HG03175 (cell line): ENCODE measurements around the gene CD247.

Experiments used
- ATAC-seq: cut with Tn5 transposase; IDR thresholded peaks from one replicate; pipeline ENCODE4 v1.9.1; 2021; ENCODE audit warnings: mild to moderate bottlenecking, moderate library complexity; ENCODE audit not compliant: unreplicated experiment

The CD247 gene

DNA sequence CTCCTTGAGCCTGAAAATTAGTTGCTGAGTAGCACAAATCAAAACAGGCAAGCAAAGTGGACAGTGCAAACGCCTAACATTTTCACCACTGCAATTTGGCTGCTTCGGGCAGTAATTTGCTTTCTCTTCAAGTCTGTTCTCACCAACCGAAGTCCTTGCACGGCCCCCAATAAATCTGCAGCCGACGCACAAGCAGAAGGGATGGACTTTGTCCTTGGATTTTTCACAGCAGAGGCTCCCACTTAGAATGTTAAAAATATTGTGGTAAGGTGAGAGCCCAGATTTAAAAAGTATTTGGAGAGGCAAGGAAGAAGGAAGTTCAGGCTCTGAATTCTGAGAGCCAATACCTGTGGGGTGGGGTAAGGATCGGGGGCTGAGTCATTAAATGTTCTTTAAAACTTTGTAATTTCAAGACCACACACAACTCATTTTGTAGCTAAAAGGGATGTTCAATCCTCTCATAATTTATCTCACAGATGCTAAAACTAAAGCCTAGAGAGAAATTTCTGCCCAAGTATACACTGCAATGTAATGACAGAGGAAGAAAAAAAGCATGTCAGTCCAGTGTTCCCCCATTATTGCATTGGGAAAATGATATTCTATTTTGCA lies 6.2 kb downstream of the CD247 start:
- no peak for ATAC-seq

DNA sequence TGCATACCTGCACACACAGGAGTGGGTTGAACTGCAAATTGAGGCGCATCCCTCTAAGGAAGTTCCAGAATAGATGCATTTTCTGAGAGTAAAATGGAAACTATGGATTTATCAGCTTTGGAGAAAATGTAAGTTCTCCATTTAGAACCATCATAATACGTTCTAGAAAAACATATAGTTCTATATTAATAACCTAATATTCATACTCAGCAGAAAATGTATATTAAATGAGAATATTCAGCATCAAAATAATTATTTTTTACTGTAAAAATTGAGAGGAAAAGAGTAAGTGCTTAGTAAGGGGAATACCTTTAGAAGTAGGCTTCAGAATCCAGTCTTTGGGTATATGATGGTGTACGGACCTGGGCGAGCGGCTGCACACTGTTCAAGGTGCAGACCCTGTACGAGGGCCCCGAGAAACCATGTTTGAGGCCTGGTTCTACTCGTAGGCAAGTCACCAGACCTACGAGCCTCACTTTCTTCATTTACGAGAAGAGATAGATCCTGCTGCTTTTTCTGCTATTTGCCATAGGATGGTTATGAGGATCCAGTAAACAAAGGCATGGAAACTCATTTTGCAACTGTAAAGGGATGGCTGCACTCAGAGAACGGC lies 6.8 kb downstream of the CD247 start:
- no peak for ATAC-seq

GRCh38 chr1:167510881-167511280 lies 7.4 kb downstream of the CD247 start:
- ATAC-seq, result no peak

DNA sequence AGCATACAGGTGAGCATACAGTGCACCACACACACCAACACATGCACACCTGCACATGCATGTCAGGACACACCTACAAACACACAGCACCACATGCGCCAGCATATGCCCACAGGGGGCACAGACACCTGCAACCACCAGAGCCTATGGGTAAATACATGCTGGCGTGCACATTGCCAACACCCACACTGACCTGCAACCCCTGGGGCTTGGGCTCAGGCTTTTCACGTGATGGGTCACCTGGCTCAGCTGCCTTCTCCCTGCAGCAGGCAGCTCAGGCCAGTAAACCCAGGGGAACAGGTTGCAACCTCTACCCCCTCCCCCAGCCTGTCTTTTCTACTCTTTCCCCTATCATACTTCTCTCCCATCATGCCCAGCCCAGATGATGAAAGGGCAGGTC lies 8.1 kb downstream of the CD247 start:
- ATAC-seq, result no peak

GRCh38 chr1:167509587-167509986 lies 8.7 kb downstream of the CD247 start:
- ATAC-seq, result no peak

- ATAC-seq, result no peak
Measured at GRCh38 chr1:167507719-167508118, 10.6 kb downstream of the CD247 start.

DNA sequence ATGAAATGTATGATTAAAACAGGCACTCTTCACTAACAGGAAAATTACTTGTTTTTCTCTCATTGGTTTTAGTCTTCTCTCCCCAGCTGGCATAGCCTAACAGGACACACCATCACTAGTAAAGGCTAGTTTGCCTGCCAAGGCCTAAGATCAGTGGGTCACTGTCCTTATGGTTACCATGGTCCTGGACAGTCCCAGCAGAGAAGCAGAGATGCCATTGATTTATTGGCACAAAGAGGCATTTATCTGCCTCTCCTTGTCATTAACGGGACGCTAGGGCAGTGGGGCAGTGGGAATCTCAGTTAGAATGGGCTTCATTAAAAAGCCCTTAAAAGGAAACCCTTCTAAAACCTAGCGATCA lies 13.9 kb downstream of the CD247 start:
- no peak for ATAC-seq

- ATAC-seq, result no peak
Measured at GRCh38 chr1:167503626-167504466, 14.5 kb downstream of the CD247 start.

DNA sequence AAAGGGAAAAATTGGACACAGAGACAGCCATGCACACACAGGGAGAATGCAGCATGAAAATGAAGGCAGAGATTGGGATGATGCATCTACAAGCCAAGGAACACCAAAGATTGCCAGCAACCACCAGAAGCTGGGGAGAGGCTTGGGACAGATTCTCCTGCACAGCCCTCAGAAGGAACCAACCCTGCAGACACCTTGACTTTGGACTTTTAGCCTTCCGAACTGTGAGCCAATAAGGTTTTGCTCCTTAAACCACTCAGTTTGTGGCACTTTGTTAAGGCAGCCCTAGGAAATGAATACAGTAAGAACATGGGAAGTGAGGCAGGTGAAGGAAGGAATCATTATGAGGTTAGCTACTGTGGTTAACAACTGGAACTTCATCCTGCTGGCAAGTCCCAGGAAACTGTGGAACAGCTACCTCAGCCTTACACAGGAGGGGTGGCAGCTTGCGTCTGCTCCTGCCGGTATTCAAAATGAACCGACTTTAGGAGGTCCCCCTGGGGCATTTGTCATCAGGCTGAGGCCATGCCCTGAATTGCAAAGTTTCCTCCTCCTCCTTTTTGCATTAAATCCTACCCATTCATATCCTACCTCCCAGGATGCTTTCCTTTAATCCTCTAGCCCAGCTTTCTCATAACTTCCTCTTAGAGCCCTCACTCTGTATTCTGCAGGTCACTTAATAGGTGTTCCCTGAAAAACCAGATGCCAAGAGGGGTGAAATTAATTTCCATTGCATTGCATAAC lies 15.4 kb downstream of the CD247 start:
- no peak for ATAC-seq

DNA sequence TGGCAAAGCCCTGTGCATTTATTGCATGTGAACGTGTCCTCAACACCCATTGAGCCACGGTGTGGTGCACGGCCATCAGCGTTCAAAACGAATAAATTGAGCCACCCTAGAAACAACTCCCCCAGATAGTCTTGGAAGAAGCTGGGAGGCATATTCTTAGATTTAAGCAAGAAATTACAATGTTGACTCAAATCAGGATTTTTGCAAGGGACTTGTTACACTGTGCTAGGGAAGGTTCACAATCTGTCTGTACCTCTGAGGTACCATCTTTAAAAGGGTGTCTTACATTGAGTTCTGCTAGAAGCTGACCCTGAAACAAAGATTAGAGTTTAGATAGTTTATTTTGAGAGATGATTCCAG lies 16.2 kb downstream of the CD247 start:
- ATAC-seq, result no peak

DNA sequence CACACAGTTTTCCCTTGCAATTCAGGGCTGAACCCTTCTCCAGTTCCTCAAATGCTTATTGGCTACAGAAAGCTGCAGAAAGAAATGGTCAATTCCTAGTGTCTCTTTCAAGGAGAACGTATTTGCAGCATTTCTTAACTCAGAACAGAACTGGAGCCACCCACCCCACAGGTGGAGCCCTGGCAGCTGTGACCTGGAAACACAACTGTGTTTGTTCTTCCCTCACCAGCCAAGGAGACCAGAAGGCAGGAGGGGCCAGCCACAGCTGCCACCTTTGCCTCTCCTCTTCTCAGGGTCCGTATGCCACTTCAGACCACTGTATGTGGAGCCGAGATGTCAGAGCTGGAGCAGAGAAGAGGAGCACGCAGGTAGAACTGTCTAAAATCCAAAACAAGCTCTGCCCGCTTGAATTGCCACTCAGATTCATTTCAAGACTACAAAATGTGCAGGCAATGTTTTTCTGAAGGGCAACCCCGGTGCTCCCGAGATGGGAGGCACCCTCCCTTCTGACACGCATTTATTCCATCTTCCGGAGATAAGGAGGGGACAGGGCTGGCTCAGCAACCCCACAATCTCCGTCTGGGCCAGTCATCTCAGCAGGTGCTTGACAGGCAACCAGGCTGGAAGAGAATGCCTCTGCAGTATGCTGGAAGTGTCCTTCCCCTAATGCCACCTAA lies 16.7 kb downstream of the CD247 start:
- no peak for ATAC-seq

DNA sequence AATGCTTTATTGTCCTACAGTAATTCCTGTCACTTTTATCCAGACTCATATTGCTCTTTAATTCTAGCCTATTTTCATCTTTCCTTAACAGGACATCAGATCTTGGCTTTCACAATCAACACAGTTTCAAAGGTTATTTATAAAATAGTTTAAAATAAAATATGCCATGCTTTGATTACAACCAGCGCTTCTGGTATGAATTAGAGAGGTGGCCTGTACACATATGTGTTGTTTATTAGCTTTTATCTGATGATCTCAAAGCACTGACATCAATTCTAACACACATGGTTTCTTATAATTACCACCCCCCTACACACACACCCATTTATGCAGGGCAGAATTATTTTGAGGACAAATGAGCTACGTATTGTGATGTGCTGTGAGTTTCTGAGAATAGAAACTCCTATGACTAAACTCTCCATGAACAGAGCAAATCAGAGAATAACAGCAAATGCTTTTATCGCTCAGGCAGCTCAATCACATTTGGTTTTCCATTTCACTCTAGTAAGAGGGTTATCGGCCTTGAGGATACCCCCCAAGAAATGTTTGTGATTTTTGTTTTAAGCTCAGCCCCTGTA lies 18.0 kb downstream of the CD247 start:
- ATAC-seq, result no peak

DNA sequence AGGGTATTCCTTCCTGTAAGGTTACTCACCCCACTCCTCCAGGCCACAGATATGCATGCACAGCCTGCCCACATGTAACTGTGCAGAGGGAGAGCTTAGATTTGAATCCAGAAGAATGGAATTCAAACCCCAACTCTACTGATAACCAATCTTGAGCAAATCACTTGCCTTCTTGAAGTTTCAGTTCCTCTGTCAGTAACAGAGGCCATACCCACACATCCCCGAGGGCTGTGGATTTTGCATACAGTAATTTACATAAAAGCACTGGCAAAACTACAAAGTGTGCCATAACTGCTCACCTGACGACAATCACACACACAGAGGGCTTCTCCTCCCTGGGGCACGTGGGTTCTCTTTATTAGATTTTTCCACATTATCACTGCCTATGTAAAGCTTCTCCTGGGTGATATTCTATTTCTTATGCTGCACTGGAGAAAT lies 18.6 kb downstream of the CD247 start:
- peak; percentile 98 for ATAC-seq

- ATAC-seq, result no peak
Measured at GRCh38 chr1:167499106-167499505, 19.2 kb downstream of the CD247 start.

DNA sequence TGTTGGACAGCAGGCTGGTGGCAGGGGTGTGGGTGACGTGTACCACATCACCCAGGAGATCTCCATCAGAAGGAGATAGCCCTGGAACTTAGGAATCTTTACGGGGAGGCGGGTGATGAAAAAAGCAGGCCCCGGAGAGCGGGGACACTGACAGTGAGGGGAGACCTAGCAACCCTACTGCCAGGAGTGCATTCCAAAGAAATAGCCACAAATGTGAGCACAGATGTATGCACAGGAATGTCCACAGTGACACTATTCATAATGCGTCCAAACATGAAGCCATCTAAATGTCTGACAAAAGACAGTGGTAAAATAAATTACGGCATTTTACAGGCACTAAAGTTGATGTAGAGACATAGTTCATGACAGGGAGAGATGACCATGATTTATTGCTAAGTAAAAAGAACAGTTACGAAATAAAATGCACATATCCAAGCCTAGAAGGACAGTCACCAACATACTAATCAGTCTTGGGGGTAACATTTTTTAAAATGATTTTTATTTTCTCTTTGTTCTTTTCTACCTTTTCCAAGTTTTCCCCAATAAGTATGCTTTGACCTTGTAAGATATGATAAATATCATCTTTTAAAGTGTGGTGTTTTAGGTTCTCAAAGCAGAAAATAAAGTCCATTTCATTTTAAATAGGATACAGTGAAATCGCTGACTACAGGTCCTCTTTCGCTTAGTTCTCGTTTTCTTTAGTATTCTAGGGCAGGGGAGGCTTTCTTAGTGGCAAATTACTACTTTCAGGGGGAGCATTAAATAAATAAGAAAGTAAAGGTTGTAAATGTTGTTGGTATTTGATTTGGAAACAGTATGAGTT lies 21.3 kb downstream of the CD247 start:
- ATAC-seq, result no peak

DNA sequence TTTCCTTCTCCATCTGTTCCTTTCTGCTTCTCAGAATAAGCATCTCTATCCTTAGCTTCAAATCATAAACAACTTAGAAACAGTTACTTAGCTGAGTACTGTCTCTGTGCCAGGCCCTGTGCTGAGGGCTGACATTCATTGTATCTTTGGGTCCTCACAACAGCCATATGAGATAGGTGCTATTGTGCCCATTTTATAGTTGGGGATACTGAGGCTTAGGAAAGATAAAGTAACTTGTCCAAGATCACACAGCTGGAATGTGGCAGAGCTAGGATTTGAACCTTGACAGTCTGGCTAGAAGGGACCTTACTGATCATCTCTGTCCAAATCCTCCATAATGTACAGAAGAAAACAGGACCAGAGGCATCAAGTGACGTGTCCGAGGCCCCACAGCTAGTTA lies 25.0 kb downstream of the CD247 start:
- no peak for ATAC-seq

DNA sequence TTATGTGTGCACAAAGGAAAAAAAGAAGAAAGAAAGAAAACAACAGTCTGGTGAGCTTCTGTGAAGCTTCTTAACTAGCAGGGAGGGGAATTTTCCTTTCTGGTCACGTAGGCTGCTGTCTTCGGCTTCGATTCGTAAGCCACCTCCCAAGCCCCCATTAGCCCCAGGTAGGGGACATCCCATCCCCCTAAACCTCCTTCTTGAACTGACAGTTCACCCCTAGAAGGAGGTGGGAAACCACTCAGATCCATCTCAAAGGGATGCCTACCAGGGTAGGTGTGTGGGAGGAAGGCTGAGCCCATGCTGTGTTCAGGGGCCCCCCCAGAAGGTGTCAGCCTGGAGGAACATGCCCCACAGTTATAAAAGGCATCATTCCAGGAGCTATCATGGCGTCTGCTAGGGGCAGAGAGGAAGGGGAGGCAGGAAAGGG lies 25.8 kb downstream of the CD247 start:
- ATAC-seq, result no peak

DNA sequence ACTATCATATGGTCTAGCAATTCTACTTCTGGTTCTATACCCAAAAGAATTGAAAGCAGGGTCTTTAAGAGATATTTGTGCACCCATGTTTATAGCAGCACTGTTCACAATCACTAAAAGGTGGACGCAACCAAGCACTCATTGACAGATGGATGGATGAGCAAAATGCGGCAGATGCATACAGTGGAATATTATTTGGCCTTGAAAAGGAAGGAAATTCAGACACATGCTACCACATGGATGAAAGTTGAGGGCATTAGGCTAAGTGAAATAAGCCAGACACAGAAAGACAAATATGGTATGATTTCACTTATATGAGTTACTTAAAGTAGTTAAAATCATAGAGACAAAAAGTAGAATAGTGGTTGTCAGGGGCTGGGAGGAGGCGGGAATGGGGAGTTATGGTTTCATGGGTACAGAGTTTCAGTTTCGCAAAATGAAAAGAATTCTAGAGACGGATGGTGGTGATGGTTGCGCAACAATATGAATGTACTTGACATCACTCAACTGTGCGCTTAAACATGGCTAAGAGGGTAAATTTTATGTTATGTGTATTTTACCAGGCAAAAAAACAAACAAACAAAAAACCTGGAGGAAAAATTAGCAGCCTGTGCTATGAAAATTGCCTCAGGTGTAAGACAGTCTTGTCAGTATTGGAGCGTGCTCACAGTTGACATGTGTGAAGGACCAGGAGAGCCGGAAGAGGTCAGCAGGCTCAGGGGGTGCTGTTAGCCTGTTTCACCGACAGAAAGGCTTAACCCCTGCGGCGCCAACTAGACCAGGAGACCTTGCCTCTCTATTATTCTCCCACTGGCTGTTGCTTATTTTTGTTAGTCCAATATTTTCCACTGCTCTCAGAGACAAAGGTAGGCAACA lies 26.5 kb downstream of the CD247 start:
- ATAC-seq, result no peak

- ATAC-seq, result no peak
Measured at GRCh38 chr1:167490765-167491164, 27.6 kb downstream of the CD247 start.
